Activated CD8-positive, alpha-beta memory T cell treated with anti-CD3 and anti-CD28 coated beads for 36 hours (primary cell): Measurements from ENCODE around the gene ZSWIM4. TPM values are rescaled to one million over a fixed set of nuclear protein-coding genes. Genes with fewer than 3 reads are reported as not detected.
"Not testable (repeated sequence)": the region's sequence is repeated elsewhere in the genome, so short reads cannot be mapped to it uniquely, and the experiment has no call there.

Source experiments
- CTCF ChIA-PET: fragments of 350-600 bp; sonication (Branson Sonifier 250); formaldehyde crosslinking; loops from one replicate; lab custom pipeline; 2021; ENCODE audit warnings: antibody characterized with exemption; lab: Charles Lee
- POLR2A ChIA-PET: fragments of 350-600 bp; sonication (Branson Sonifier 250); formaldehyde crosslinking; loops from one replicate; lab custom pipeline; 2021; ENCODE audit warnings: antibody characterized with exemption; lab: Charles Lee
- total RNA-seq, 2 experiments: library from RNA; stranded (reverse); gene quantifications; one replicate each; pipeline ENCODE4 v1.2.3, GENCODE V29; 2021

ZSWIM4 gene
- total RNA-seq = 1 to 10 TPM; 4.9 to 5.8 TPM

DNA sequence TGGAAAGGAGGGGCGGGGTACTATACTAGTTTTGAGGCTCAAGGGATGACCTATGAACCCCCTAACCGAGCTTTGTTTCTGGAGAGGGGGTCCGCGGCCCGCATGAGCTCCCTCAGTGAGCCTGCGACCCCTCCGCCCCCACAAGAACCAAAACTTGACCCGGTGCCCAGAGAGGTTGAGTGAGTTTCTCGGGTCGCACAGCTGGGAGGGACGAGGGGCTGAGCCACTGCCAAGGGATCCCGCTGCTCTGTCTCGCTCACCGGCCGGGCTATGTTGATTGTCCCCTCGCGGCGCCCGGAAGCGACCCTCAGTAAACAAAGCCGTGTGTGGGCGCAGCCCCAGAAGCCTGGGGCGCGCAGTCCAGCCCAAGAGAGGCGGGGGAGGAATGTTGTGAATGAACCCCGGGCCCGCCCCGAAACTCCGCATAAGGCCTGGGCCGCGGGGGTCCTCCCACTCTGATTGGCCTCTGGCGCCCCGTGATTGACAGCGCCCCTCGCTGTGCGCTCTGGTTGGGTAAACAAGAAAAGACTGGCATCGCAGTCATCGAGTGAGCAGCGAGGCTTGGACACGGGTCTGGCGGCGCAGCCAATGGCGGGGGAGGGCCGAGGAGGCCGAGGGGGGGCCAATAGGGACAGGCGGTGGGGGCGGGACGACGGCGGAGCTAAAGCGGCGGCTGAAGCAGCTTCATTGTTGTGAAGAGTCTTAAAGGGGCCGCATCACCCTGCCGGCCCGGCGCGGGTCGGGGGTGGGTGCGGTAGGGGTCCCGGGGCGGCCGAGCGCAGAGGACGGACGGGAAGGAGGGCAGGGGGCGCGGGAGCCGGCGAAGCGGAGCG, at the start of gene ZSWIM4:
TSS of gene ZSWIM4 (plus strand) at position 687 of the 833 bp plus-strand sequence. CDS start 206 bp downstream, outside the sequence.
- POLR2A ChIA-PET = interaction anchor here (0.5 to 2.4 kb wide), 7 partner anchors 20 to 289 kb away, joined by 3 to 14 read pairs (median 5); partner anchors contain the start of gene C19orf53
- CTCF ChIA-PET = interaction anchor here (0.5 to 2.0 kb wide), 7 partner anchors 9 to 898 kb away, joined by 3 to 6 read pairs (median 3); a partner anchor contains a TSS

DNA sequence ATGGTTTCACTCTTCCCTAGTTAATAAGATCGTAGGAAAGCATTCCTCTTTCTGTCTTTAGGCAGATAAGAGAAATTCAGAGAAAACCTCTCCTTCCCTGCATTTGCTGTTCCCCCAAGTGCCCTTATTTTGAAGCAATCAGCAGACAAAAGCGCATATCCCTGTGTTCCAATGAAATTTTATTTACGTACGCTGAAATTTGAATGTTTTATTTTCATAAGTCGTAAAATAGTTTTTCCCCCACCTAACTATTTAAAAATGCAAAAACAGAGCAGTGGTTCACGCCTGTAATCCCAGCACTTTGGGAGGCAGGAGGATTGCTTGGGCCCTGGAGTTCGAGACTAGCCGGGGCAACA, 48.2 kb upstream of the ZSWIM4 start:
- POLR2A ChIA-PET = interaction anchor here (0.7 to 1.8 kb wide), 6 partner anchors 16 to 1607 kb away, joined by 3 to 7 read pairs (median 4); partner anchors contain the start of genes MRI1 and ZNF20
- CTCF ChIA-PET = interaction anchor here (1.0 to 1.5 kb wide), 3 partner anchors 14 to 48 kb away, joined by 3 to 4 read pairs (median 3); partner anchors contain the start of gene ZSWIM4

DNA sequence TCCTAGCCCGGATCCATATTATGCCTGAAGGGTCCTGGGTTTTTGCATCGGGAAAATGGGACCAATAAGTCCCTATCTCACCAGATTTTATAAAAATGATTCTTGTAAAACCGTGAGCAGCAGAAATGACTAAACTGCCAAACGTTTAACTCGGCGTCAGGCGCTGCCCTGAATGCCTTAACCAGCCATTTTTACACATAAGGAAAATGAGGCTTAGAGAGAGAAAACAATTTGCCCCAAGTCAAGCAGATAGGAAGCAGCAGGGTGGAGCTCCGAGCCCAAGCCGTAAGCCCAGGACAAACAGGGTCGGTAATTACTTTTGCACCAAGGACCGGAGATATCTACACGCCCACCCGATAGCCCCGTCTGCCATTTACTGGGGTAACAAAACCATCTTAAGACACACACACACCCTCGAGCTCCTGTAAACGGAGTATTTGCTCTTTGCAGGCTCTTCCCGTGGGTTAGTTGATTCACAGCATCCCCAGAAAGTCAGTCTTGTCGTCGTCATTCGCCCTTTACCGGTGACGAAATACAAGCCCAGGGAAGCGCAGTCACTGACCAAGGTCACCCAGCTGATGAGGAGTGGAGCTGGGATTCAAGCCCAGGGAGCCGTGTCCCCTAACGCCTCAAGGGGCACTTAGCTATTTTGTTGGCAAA, 46.9 kb upstream of the ZSWIM4 start:
- ChIA-PET POLR2A (interaction anchor here (0.7 to 1.8 kb wide), 7 partner anchors 16 to 1962 kb away, joined by 3 to 7 read pairs (median 3); partner anchors contain the start of genes C19orf53 and MRI1), CTCF (interaction anchor here (0.5 to 1.5 kb wide), 6 partner anchors 12 to 975 kb away, joined by 3 to 6 read pairs (median 4); partner anchors contain the start of gene ZSWIM4)

DNA sequence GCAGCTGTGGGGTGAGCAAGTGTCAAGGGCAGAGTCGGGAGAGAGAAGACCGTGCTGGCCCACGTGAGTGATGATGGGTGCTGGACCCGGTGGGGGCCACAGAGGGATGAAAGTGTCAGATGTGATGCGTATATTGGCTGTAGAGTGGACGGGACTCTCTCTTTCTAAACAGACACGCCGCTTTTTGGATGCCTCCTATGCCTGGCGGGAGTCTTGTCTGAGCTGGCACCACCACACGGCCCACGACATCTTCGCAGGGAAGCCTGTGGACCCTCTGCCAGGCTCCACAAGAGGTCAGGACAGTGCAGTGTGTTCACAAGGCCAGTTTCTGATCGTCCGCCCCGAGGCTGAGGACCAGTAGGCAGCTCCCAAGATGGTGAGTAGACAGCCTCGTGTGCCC, 43.8 kb upstream of the ZSWIM4 start:
- ChIA-PET POLR2A (interaction anchor here (0.6 kb wide), 1 partner anchor 11 kb away, joined by 3 read pairs; no protein-coding TSS in a partner anchor), CTCF (no interaction called here)

DNA sequence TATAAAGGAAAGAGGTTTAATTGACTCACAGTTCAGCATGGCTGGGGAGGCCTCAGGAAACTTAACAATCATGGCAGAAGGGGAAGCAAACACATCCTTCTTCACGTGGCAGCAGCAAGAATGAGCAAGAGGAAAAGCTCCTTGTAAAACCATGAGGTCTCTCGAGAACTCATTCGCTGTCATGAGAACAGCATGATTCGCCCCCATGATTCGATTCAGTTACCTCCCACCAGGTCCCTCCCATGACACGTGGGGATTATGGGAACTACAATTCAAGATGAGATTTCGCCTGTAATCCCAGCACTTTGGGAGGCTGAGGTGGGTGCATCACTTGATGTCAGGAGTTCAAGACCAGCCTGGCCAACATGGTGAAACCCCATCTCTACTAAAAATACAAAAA, 41.6 kb upstream of the ZSWIM4 start:
- POLR2A ChIA-PET, CTCF ChIA-PET: not testable (repeated sequence)

DNA sequence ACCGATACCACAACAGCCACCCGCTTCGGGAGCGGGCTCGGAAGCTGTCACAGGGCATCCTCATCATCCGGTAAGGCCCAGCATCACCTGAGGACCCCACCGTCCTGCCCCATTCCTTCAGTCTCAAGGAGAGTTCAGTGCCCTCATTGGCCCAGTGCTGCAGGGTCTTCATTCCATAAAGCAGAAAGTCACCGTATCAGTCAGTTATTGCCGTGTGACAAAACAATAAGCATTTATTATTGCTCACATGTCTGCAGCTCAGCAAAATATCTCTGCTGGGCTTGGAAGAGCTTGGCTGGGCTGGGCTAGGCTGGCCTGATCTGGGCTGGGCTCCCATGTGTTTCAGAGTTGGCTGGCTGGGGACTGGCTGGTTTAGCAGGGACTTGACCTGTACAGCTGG, 39.0 kb upstream of the ZSWIM4 start:
- CTCF ChIA-PET = no interaction called here

DNA sequence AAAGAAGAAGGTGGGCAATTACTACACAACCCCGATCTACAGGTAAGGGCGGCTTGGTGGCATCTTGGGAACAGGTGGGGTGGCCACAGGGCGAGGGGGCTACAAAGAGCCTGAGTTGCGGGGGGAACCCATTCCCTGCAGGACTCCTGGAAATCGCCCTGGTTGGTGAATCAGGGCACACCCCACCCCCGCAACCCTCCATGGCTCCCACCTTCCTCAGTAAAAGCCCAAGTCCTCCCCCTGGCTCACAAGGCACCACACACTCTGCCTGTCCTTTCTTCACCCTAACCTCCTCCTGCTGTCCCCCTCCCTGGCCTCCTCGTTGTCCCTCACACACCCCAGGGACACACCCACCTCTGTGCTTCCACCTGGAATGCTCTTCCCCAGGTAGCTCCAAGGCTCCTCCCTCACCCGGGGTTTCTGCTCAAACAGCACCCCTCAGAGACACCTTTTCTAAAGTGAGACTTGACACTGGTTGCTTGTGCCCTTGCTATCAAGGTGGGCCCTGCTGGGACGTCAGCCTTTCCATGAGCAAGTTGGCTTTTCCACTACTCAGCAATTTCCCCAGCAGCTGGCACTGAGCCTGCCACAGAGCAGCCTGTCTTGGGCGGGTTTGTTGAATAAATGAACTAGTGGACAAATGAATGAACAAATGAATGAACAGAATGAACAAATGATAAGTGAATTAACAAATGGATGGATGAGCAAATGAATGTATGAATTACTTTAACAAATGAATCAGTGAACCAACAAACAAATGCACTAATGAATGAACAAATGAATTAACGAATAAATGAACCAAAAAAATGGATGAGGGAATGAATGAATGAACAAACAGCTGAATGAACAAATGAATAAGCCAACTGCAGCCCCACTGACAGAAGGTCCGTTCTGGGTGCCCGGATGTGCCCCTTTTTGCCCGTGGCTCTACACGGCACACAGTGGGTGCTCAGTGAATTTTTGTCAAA, 37.2 kb upstream of the ZSWIM4 start:
- ChIA-PET POLR2A (no interaction called here), CTCF (no interaction called here)

More for the DNA sequence above, 39.0 kb upstream of the ZSWIM4 start:
- POLR2A ChIA-PET = no interaction called here

DNA sequence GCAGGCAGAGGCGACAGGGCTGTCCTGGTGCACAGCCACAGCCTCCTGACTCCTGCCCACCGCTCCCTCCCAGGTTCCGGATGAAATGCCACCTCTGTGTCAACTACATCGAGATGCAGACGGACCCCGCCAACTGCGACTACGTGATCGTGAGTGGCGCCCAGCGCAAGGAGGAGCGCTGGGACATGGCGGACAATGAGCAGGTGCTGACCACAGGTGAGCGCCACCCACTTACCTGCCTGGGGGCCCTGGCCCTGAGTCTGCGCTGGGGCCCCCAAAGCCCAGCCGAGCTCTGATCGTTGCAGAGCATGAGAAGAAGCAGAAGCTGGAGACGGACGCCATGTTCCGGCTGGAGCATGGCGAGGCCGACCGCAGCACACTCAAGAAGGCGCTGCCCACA, 36.4 kb upstream of the ZSWIM4 start:
- POLR2A ChIA-PET = no interaction called here
- CTCF ChIA-PET = no interaction called here

DNA sequence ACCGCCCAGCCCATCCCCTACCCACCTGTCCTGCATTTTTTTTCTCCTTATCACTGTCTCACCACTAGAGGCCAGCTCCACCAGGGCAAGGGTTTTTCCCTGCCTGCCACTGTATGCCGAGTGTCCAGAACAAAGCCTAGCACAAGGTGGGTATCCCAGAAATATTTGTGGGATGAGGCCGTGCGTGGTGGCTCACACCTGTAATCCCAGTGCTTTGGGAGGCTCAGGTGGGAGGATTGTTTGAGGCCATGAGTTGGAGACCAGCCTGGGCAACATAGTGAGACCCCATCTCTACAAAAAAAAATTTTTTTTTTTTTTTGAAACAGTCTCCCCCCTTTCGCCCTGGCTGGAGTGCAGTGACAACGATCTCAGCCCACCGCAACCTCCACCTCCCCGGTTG, 33.8 kb upstream of the ZSWIM4 start:
- POLR2A ChIA-PET = no interaction called here
- CTCF ChIA-PET = interaction anchor here (0.7 to 1.2 kb wide), 4 partner anchors 11 to 755 kb away, joined by 3 to 5 read pairs (median 4); a partner anchor contains a TSS

DNA sequence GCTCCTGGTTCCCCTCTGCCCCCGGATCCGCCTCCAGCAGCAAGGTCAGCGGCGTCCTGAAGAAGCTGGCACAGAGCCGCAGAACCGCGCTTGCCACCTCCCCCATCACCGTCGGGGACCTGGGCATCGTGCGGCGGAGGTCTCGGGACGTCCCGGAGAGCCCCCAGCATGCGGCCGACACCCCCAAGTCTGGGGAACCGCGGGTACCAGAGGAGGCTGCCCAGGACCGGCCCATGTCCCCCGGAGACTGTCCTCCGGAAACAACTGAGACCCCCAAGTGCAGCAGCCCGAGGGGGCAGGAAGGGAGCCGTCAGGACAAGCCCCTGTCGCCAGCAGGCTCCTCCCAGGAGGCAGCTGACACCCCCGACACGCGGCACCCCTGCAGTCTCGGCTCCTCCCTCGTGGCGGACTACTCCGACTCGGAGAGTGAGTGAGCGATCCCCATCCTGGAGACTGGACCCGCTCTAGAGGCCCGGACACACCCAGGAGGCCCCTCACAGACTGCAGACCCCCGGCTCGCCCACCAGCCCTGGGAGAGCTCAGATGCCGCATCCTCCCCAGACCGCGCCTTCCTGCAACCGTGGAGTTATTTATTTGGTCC, 32.5 kb upstream of the ZSWIM4 start:
- ChIA-PET POLR2A (interaction anchor here (1.0 to 3.0 kb wide), 2 partner anchors 11 kb away, joined by 3 to 16 read pairs; partner anchors contain the start of gene C19orf53), CTCF (interaction anchor here (1.0 kb wide), 1 partner anchor 14 kb away, joined by 5 read pairs; no protein-coding TSS in a partner anchor)

DNA sequence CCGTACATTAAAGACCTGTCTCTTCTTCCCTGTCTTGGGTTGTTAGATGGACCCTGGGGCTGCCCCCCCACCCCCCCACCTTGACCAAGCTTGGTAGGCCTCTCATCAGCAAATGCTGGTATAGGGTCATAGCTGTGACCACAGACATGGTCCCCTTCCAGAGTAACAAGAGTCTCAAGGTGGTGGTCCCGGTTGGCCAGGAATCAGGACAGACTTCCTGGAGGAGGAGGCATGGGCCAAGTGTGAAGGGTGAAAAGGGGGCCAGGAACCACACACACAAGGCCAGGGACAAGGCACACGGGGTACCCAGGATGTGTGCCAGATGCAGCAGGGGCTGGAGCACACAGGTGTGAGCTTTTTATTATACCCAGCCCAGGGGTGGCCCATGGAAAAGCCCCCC, 32.0 kb upstream of the ZSWIM4 start:
- ChIA-PET CTCF (interaction anchor here (1.0 kb wide), 1 partner anchor 15 kb away, joined by 5 read pairs; no protein-coding TSS in a partner anchor), POLR2A (interaction anchor here (3.0 kb wide), 1 partner anchor 11 kb away, joined by 16 read pairs; the partner anchor contains the start of gene C19orf53)

DNA sequence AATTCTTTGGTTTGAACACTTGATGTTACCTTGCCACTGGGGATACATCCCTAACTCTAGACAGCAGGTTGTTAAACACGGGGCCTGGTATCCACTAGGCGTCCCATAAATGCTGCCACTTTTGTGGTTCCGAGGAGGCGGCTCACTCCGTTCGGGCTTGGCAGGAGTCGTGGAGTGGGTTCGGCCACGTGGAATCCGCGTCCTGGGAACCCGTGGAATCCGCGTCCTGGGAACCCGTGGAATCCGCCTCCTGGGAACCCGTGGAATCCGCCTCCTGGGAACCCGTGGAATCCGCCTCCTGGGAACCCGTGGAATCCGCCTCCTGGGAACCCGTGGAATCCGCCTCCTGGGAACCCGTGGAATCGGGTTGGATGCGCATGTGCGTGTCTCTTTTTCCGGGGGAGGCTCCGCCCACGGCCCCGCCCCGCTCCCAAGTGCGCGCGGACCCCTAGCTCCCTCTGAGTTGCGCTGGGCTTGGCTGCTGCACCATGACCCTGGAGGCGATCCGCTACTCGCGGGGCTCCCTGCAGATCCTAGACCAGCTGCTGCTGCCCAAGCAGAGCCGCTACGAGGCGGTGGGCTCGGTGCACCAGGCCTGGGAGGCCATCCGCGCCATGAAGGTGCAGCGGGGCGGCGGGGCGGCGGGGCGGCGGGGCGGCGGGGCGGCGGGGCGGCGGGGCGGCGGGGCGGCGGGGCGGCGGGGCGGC, 31.0 kb upstream of the ZSWIM4 start, which contains the start of gene MRI1:
TSS of gene MRI1 (plus strand) at position 422 of the 707 bp plus-strand sequence. CDS start at position 489, 67 bp downstream.
- ChIA-PET CTCF (interaction anchor here (1.0 to 1.1 kb wide), 2 partner anchors 43 to 98 kb away, joined by 3 to 5 read pairs; no protein-coding TSS in a partner anchor), POLR2A (interaction anchor here (0.8 to 3.0 kb wide), 3 partner anchors 10 to 33 kb away, joined by 3 to 16 read pairs (median 6); partner anchors contain the start of gene C19orf53)

DNA sequence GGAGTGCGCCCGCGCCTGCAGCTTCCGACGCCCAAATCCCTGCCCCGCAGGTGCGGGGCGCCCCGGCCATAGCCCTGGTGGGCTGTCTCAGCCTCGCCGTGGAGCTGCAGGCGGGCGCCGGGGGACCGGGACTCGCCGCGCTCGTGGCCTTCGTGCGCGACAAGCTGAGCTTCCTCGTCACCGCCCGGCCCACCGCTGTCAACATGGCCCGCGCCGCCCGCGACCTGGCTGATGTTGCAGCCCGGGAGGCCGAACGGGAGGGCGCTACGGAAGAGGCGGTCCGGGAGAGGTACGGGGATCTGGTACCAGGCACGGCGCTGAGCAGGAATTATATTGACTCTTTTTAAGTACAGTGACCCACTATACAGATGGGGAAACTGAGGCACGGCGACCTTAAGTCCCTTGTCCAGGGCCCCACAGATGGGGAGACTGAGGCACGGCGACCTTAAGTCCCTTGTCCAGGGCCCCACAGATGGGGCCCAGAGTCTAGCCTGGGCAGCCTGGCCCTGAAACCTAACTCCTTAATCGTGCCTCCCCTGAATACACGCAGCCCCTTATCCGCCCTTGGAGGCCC, 30.3 kb upstream of the ZSWIM4 start:
- POLR2A ChIA-PET = interaction anchor here (0.6 to 3.0 kb wide), 4 partner anchors 9 to 94 kb away, joined by 3 to 16 read pairs (median 4); partner anchors contain the start of gene C19orf53
- CTCF ChIA-PET = interaction anchor here (1.0 to 1.1 kb wide), 2 partner anchors 43 to 98 kb away, joined by 3 to 5 read pairs; no protein-coding TSS in a partner anchor

DNA sequence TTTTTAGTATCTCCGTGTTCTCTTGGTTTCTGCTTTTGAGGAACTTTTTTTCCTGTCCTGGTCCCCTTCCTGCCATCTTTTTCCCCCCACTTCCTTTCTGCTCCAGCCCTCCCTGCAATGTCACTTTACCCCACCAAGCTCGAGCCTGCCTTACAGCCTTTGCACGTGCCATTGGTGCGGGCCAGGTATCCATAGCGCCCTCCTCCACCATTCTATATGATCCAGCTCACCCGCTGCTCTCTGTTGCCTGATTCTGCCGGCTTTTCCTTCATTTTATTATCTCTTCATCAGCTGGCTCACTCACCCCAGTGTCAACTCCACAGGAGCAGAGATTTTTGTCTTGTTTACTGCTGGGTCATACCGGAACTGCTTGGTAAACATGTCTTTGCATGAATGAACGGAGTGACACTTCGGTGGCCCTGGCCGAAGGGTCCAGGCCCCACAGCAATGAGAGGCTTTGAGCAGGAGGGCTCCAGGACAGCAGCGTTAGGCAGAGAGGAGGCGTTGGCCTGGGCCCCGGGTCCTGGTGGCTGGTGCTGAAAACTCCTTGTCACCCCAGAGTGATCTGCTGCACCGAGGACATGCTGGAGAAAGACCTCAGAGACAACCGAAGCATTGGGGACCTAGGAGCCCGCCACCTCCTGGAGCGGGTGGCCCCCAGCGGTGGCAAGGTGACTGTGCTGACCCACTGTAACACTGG, 29.7 kb upstream of the ZSWIM4 start:
- CTCF ChIA-PET = interaction anchor here (0.5 to 1.1 kb wide), 3 partner anchors 44 to 571 kb away, joined by 3 to 5 read pairs (median 5); no protein-coding TSS in a partner anchor
- POLR2A ChIA-PET = interaction anchor here (0.6 to 3.0 kb wide), 3 partner anchors 9 to 94 kb away, joined by 3 to 16 read pairs (median 6); partner anchors contain the start of gene C19orf53

DNA sequence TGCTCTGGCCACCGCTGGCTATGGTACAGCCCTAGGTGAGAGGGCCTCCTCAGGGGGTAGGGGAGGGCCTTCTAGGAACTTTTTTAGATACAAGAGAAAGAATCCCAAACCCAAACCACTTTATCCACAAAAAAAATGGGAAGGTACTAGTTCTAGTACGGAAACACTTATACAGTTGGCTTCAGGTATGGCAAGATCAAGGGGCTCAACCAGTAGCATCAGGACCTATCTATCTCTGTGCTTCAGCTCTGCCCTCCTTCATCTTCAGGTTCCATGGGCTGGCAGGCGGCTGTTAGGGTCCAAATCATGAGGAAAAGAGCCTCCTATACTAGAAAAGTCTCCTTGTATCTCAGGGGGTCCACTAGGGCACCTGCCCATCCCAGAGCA, 29.2 kb upstream of the ZSWIM4 start:
- CTCF ChIA-PET = interaction anchor here (0.5 kb wide), 1 partner anchor 571 kb away, joined by 5 read pairs; no protein-coding TSS in a partner anchor

More for the DNA sequence above, 29.2 kb upstream of the ZSWIM4 start:
- POLR2A ChIA-PET = no interaction called here
